Measurements from ENCODE around the gene LMF1. TPM values are rescaled to one million over a fixed set of nuclear protein-coding genes. Genes with fewer than 3 reads are reported as not detected.
"Not testable (repeated sequence)": the region's sequence is repeated elsewhere in the genome, so short reads cannot be mapped to it uniquely, and the experiment has no call there.

The LMF1 gene
- total RNA-seq, 6 donors from 2014 or later: 20.3 to 147 (median 28.2) TPM

GRCh38 chr16:952321-952720, 18.5 kb downstream of the LMF1 start:
- 96 to 100% methylated on average over 1 to 8 of the region's 12 CpGs for WGBS, 2 donors
- ATAC-seq (ENCODE audit: low FRiP score in 2 of 2): peak in 1 of 2 donors; percentile 15

DNA sequence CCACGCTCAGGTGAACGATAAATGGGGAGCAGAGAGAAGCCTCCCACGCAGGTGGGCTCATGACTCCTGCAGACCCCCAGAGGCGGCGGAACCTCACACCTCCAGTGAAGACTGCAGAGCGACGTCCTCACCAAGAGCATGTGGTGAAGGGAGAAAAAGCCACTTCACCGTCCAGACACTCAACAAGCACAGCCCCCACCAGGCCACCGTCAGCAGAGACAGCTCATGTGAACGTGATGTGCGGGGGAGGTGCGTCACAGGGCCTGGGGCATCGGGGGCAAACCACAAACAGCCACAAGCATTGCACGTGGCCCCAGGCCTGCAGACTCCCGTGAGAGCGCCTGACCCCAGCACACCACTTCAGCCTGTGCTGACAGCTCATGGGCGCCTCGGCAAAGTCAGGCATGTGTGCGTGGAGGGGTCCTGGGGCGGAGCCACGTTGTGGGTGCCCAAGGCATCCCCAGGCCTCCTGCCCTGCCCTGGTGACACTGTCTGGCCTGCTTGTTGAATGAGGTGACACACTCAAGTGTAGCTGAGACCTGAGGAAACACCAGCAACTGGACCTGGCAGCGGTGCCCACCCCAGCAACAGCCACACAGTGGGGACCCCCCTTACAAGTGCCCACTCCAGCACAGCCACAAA, 19.0 kb downstream of the LMF1 start:
- no peak for TF ChIP-seq EP300 (IDR thresholded peaks at IDR 0.05)
- Histone ChIP-seq H3K27me3 (no peaks in the 10 kb centered on the region), H3K27ac (no peak overlapping the region), H3K36me3 (peaks cover 9 to 32% (median 21%) of the 10 kb centered on the region in 4 donors), H3K4me3 (no peak overlapping the region), H3K4me1 (no peaks in the 10 kb centered on the region), H3K9me3 (no peaks in the 10 kb centered on the region)
- no peak for DNase-seq
- WGBS, 2 donors: 87% methylated on average over 13 to 21 of the region's 22 CpGs
- ATAC-seq (ENCODE audit: low FRiP score in 2 of 2): peak in 1 of 2 donors; percentile 40

More at GRCh38 chr16:952321-952720, 18.5 kb downstream of the LMF1 start:
- no peaks in the 10 kb centered on the region for H3K27me3 ChIP-seq
- no peaks in the 10 kb centered on the region for H3K4me1 ChIP-seq
- no peak overlapping the region for H3K4me3 ChIP-seq
- no peaks in the 10 kb centered on the region for H3K9me3 ChIP-seq
- H3K36me3 ChIP-seq: peaks cover 7 to 27% (median 16%) of the 10 kb centered on the region in 4 donors
- H3K27ac ChIP-seq: no peak overlapping the region
- TF ChIP-seq POLR2AphosphoS5 (IDR thresholded peaks at IDR 0.05): no peak
- DNase-seq: no peak

DNA sequence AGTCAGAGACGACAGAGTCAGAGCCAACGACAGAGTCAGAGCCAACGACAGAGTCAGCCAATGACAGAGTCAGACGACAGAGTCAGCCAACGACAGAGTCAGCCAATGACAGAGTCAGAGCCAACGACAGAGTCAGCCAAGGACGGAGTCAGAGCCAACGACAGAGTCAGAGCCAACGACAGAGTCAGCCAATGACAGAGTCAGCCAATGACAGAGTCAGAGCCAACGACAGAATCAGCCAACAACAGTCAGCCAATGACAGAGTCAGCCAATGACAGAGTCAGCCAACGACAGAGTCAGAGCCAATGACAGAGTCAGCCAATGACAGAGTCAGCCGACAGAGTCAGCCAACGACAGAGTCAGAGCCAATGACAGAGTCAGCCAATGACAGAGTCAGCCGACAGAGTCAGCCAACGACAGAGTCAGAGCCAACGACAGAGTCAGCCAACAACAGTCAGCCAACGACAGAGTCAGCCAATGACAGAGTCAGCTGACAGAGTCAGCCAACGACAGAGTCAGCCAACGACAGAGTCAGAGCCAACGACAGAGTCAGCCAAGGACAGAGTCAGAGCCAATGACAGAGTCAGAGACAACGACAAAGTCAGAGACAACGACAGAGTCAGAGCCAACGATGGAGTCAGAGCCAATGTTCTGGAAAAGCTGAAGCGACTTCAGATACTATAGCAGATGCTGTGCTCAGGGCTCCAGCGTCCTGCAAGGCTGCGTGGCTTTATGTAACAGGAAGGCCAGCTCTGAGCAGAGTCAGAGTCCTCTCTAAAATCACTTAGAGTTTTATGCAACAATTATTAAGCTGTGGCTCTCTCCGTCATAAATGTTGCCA, 19.8 kb downstream of the LMF1 start:
- not testable (repeated sequence) for DNase-seq

DNA sequence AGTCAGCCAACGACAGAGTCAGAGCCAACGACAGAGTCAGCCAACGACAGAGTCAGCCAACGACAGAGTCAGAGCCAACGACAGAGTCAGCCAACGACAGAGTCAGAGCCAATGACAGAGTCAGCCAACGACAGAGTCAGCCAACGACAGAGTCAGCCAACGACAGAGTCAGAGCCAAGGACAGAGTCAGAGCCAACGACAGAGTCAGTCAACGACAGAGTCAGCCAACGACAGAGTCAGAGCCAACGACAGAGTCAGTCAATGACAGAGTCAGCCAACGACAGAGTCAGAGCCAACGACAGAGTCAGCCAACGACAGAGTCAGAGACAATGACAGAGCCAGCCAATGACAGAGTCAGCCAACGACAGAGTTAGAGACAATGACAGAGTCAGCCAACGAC, 22.0 kb downstream of the LMF1 start:
- not testable (repeated sequence) for H3K27me3 ChIP-seq; DNase-seq; H3K27ac ChIP-seq; H3K4me1 ChIP-seq; ATAC-seq (ENCODE audit: low FRiP score in 2 of 2); H3K4me3 ChIP-seq; H3K9me3 ChIP-seq
- 83 to 86% methylated on average over 18 of the region's 18 CpGs for WGBS, 2 donors
- H3K36me3 ChIP-seq: peaks cover 9 to 36% (median 24%) of the 10 kb centered on the region in 4 donors

More for the DNA sequence above, 19.8 kb downstream of the LMF1 start:
- H3K36me3 ChIP-seq: peaks cover 9 to 38% (median 28%) of the 10 kb centered on the region in 4 donors
- H3K27me3 ChIP-seq; H3K9me3 ChIP-seq; ATAC-seq (ENCODE audit: low FRiP score in 2 of 2); H3K4me3 ChIP-seq; H3K4me1 ChIP-seq; H3K27ac ChIP-seq: not testable (repeated sequence)
- 84% methylated on average over 27 of the region's 27 CpGs for WGBS, 2 donors

DNA sequence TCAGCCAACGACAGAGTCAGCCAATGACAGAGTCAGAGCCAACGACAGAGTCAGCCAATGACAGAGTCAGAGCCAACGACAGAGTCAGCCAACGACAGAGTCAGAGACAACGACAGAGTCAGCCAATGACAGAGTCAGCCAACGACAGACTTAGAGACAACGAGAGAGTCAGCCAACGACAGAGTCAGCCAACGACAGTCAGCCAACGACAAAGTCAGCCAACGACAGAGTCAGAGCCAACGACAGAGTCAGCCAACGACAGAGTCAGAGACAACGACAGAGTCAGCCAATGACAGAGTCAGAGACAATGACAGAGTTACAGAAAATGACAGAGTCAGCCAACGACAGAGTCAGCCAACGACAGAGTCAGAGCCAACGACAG, 22.9 kb downstream of the LMF1 start:
- not testable (repeated sequence) for DNase-seq; ATAC-seq (ENCODE audit: low FRiP score in 2 of 2); H3K9me3 ChIP-seq; H3K4me1 ChIP-seq; H3K27ac ChIP-seq; H3K27me3 ChIP-seq; H3K4me3 ChIP-seq
- 86 to 92% methylated on average over 17 of the region's 17 CpGs for WGBS, 2 donors
- H3K36me3 ChIP-seq: peaks cover 9 to 36% (median 24%) of the 10 kb centered on the region in 4 donors

DNA sequence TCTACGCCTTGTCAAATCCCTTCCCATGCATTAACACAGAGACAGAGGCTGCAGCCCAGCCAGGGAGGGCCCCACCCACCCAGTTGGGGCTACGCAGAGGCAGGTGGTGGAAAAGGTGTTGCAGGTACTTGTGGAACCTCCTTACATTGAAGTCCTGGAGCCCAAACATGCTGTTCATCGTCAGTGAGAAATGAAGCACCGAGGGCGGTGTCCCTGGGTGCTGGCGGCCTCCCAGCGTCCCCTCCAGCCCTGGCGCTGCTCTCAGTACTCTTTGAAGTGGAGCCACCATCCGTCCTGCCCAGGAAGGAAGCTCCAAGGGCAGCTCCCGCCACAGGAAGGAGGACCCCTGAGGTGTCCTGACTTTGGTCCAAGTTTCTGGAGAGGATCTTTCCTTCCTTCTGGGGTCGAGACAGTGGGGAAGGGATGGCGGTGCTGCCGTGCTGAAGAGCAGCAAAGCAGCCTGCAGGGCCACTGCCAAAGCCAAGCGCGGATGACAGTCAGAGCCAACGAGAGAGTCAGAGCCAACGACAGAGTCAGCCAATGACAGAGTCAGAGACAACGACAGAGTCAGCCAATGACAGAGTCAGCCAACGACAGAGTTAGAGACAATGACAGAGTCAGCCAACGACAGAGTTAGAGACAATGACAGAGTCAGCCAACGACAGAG, 23.4 kb downstream of the LMF1 start:
- WGBS, 2 donors: 74 to 80% methylated on average over 17 to 21 of the region's 21 CpGs
- no peaks in the 10 kb centered on the region for H3K27me3 ChIP-seq
- H3K36me3 ChIP-seq: peaks cover 8 to 34% (median 22%) of the 10 kb centered on the region in 4 donors
- H3K9me3 ChIP-seq: peaks cover 0 to 3% (median 0%) of the 10 kb centered on the region in 4 donors
- DNase-seq (no peak), ATAC-seq (ENCODE audit: low FRiP score in 2 of 2) (no peak)
- TF ChIP-seq POLR2AphosphoS5 (IDR thresholded peaks at IDR 0.05): no peak
- no peak for TF ChIP-seq CTCF (IDR thresholded peaks at IDR 0.05)
- TF ChIP-seq EP300 (IDR thresholded peaks at IDR 0.05): no peak
- no peak for TF ChIP-seq POLR2A (IDR thresholded peaks at IDR 0.05)
- H3K4me1 ChIP-seq: no peaks in the 10 kb centered on the region
- no peak overlapping the region for H3K4me3 ChIP-seq
- H3K27ac ChIP-seq: no peak overlapping the region

DNA sequence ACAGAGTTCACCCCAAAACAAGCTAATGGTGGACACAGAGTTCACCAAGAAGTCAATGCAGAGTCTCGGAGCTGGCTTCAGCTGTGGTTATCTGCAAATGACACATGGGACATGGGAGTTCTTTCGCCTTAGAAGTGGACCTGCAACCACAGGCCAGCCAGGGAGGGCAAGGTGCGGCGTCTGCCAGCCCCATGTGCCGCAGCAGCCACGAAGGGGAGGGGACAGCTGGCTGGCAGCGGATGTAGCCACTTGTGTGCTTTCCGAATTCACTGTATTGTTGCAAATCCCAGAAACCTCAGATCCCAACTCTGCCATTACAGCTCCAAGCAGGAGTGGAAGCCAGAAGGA, 24.8 kb downstream of the LMF1 start:
- H3K36me3 ChIP-seq: peaks cover 4 to 21% (median 14%) of the 10 kb centered on the region in 4 donors
- TF ChIP-seq CTCF (IDR thresholded peaks at IDR 0.05): no peak
- TF ChIP-seq EP300 (IDR thresholded peaks at IDR 0.05): no peak
- no peak for TF ChIP-seq POLR2A (IDR thresholded peaks at IDR 0.05)
- TF ChIP-seq POLR2AphosphoS5 (IDR thresholded peaks at IDR 0.05): no peak
- H3K27me3 ChIP-seq: no peaks in the 10 kb centered on the region
- no peak for ATAC-seq (ENCODE audit: low FRiP score in 2 of 2)
- no peak overlapping the region for H3K27ac ChIP-seq
- no peaks in the 10 kb centered on the region for H3K4me1 ChIP-seq
- no peak overlapping the region for H3K4me3 ChIP-seq
- H3K9me3 ChIP-seq: peaks cover 0 to 11% (median 0%) of the 10 kb centered on the region in 4 donors
- no peak for DNase-seq
- WGBS, 2 donors: 100% methylated on average over 4 to 8 of the region's 8 CpGs

Data from upper lobe of left lung (tissue), 6 donors.